ENCODE results near the gene HMBS.
A peak's percentile ranks its signal among the peaks of the same experiment; 100 is the strongest.

The HMBS gene

GRCh38 chr11:119103161-119103664, 18.5 kb downstream of the HMBS start:
- DNase-seq = peak; percentile 30

- no peak for DNase-seq
These were observed 19.1 kb downstream of the HMBS start for GRCh38 chr11:119103793-119104192.

GRCh38 chr11:119106564-119107537, 22.2 kb downstream of the HMBS start, which contains the start of gene C2CD2L:
TSS of gene C2CD2L (plus strand) at chr11:119107344. CDS start at chr11:119107742, 398 bp downstream.
- peak; percentile 96 for DNase-seq

GRCh38 chr11:119107538-119108145, 23.0 kb downstream of the HMBS start:
- DNase-seq = no peak

- peak; percentile 76 for DNase-seq
These were observed 23.6 kb downstream of the HMBS start for GRCh38 chr11:119108146-119108856.

- no peak for DNase-seq
These were observed 24.2 kb downstream of the HMBS start for GRCh38 chr11:119108857-119109221.

- no peak for DNase-seq
These were observed 25.2 kb downstream of the HMBS start for GRCh38 chr11:119109843-119110242.

- DNase-seq = no peak
These were observed 25.8 kb downstream of the HMBS start for GRCh38 chr11:119110439-119110838.

- no peak for DNase-seq
These were observed 26.8 kb downstream of the HMBS start for GRCh38 chr11:119111361-119111925.

GRCh38 chr11:119112314-119113020, 27.8 kb downstream of the HMBS start:
- no peak for DNase-seq

GRCh38 chr11:119113716-119114115, 29.0 kb downstream of the HMBS start:
- no peak for DNase-seq

GRCh38 chr11:119114351-119114750, 29.7 kb downstream of the HMBS start:
- DNase-seq = no peak

- DNase-seq = no peak
These were observed 31.0 kb downstream of the HMBS start for GRCh38 chr11:119115484-119116234.

- no peak for DNase-seq
These were observed 31.5 kb downstream of the HMBS start for GRCh38 chr11:119116235-119116594.

- DNase-seq = no peak
These were observed 31.9 kb downstream of the HMBS start for GRCh38 chr11:119116601-119117000.

GRCh38 chr11:119117004-119117706, 32.5 kb downstream of the HMBS start:
- DNase-seq = no peak

GRCh38 chr11:119118227-119118626, 33.5 kb downstream of the HMBS start:
- no peak for DNase-seq

- DNase-seq = no peak
These were observed 34.3 kb downstream of the HMBS start for GRCh38 chr11:119118946-119119345.

GRCh38 chr11:119120639-119121007, 35.9 kb downstream of the HMBS start:
- DNase-seq = no peak

GRCh38 chr11:119121008-119121810, 36.5 kb downstream of the HMBS start, which contains the start of gene HINFP:
TSS of gene HINFP (plus strand) at chr11:119121580. CDS start at chr11:119126945, 5,365 bp downstream.
- peak; percentile 100 for DNase-seq

Data from activated effector memory CD4-positive, alpha-beta T cell treated with anti-CD3 and anti-CD28 coated beads, Interleukin-2, amount 50 U/mL, for 16 hours (primary cell).